Measurements from ENCODE around the gene GJB3.

The GJB3 gene

GRCh38 chr1:34827341-34827941 lies 46.4 kb downstream of the GJB3 start:
- DNase-seq, result no peak

- DNase-seq, result no peak
Measured at GRCh38 chr1:34828611-34829010, 47.6 kb downstream of the GJB3 start.

- no peak for DNase-seq
Measured at GRCh38 chr1:34829250-34829649, 48.2 kb downstream of the GJB3 start.

DNA sequence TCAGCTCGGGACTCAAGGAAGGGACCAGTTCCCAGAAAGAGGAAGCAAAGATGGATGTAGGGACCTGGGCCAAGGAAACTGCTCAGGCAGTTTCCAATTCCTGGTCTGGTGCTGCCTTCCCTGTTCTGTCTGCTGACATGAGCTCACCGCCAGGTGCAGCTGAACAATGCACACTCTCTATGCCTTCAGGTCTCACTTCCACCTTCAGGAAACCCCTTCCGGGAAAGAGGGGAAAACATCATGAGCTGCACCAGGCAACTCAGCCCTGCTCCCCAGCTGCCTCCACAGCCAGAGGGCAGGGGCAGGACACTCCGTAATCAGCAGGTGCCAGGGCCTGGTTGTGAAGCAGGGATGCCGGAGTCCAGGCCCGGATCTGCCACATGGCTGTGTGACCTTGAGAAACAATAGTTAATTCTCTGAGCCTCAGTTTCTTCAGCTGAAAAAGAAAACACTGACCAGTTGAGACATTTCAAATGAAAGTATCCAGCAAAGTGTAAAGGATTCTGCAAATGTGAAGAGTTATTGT lies 50.8 kb downstream of the GJB3 start:
- no peak for DNase-seq

- no peak for DNase-seq
Measured at GRCh38 chr1:34833711-34834110, 52.7 kb downstream of the GJB3 start.
